GM10847 (cell line): ENCODE measurements around the gene MMS19.

Experiments
- POLR2A ChIP-seq: IDR thresholded peaks from 2 replicates; pipeline ENCODE4 v1.6.1; 2011; ENCODE audit not compliant: insufficient read length; ENCODE audit errors: extremely low read depth

The MMS19 gene

DNA sequence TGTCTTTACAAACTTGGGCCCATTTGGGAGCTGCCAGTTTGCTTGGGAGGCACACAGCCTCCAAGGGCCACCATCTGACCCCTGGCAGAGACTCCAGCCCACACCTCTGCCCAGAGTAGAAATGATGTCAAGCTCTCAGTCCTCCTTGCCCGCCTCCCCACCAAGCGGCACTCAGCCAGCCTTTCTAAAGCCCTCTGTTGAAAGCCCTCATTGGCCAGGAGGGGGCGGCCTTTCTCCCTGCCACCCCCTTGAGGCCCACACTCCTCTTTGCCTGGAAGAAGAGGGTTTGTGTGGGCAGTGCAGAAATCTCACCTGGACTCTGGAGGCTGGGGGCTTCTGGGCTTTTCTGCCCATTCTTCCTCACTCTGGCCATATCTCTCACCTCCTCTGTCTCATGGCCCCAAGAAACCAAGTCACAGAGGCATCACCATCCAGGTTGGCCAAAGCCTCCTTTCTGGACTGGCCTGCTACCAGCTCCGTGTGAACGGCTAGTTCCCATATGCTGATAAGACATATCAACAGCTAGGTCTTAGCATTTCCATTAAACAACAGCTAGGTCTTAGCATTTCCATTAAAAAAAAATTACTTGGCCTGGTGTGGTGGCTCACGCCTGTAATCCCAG is 36.6 kb upstream of the MMS19 start:
- no peak for TF ChIP-seq POLR2A

DNA sequence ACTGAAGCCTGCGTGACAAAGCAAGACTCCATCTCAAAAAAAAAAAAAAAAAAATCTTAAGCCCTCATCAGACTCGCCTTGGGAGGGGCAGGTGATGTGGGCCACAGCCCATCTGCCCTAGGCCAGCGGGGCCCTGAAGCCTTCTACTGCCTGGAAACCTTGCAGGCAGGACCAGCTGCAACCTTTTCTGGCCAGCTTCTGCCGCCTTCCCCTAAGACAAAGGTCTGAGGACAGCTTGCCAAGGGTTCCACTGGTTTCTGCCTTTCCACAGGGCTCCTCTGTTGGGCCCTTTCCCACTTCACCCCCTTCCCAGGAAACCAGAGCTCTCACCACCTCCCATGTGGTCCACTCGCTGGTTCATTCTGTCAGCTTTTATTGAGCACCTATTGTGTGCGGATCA is 35.7 kb upstream of the MMS19 start:
- no peak for TF ChIP-seq POLR2A

DNA sequence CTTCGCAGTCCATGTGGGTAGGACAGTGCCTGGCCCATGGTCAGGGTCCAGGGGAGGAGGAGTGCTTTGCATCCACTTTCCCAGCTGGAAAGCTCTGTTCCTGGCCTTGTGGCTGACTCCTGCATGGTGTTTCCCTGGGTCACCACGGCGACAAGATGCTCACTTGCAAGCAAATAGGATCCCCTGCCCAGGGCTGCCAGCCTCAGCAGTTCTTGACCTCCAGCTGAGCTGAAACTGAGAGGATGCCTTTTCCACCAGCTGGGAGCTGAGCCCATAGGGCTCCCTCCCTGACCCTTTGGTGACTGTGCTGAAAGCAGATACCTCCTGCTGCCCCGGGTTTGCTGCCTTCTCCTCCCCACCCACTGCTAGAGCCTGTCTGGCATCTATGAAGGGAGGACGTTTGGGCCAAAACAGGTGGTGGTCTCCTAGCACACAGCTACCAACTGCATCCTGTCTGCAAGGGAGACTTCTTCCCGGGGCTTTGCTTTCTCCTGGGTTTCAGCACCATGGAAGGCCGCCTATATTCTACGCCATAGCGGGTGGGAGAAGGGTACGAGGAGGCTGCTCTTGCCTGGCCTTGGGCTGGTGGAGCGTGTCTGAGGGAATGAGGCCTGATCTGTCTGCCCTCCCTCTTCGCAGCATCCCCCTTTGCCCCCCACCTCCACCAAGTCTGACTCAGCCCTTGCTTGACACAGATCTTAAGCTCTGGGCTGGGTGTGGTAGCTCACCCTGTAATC is 34.9 kb upstream of the MMS19 start:
- no peak for TF ChIP-seq POLR2A

DNA sequence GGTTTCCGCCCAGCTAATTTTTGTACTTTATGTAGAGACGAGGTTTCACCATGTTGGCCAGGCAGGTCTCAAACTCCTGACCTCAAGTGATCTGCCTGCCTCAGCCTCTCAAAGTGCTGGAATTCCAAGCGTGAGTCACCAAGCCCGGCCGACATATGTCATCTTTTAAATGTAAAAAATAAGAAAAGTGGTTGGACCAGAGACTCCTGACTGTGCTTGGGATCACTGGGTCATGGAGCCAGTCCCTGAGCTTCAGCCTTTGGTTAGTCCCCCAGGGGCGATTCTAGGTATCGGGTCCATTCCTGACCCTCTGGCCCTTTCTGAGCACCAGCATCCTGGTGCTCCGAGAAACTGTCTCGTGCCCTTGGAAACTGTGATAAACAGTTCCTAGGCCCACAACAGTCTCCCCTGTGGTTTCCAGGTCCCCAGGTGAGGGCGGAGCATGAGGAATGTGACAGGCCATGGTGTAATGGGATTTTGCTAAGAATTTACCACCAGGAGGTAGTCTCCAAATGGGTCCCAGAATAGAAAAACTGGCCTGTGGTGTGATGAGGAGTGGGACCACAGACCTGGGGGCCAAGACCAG is 33.3 kb upstream of the MMS19 start:
- TF ChIP-seq POLR2A, result no peak

DNA sequence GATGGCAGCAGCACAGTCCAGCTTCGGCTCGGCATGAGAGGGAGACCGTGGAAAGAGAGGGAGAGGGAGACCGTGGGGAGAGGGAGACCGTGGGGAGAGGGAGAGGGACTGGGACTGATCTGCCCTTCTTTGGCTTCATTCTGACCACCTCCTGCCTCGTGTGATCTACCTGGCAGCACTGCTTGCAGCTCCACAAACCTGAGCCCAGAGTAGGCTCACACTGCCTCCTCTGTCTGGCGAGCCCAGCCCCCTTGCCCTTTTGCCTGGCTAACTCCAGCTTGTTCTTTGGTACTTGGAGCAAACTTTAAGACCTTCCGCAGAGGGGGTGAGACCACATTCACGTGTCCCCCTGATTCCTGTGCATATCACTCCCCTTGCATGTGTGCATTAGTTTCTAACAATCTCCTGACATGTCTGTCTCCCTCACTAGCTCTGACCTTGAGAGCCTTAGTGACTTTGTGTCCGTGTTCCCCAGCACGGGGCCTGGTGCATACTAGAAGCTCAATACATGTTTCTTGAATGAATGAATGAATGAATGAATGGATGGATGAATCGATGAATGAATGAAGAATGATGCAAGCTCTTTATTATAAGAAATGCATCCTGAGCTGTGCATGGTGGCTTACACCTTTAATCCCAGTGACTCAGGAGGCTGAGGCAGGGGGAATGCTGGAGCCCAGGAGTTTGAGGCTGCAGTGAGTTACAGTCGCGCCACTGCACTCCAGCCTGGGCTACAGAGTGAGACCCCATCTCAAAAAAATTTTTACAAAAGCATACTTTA is 31.7 kb upstream of the MMS19 start:
- no peak for TF ChIP-seq POLR2A

DNA sequence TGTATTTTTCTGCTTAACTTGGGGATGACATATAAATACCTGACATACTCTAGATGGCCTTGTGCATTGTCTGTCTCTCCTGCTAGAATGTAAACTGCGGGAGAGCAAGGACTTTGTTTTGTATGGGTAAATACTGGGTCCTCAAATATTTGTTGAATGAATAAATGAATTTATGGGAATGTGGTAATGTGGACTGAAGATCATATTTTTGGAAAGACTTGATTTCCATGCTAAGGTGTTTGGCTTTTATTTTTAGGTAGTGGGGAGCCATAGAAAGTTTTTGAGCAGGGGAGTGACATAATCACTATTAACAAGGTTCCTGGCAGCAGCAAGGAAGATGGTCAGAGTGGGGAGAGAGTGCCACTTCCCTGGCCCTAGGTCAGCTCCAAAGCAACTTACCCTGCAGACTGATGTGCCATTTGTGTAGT is 27.5 kb upstream of the MMS19 start:
- no peak for TF ChIP-seq POLR2A

DNA sequence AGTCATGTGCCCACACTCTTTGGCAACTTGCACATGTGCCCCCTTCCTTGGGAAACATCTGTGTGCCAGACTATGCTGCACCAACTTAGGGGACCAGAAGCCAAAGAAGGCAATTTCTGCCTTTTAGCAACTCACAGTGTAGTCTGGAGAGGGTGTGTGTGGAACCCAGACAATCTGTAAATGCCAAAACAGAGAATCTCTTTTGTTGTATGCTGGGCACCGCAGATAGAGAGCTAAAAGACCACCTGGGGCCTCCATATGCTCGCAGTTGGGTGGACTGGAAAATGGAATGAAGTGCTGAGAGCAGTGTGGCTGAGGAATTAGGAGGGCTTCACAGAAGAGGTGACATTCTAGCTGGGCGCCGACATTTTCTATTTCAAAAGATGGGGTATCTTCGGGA is 26.9 kb upstream of the MMS19 start:
- TF ChIP-seq POLR2A, result no peak

DNA sequence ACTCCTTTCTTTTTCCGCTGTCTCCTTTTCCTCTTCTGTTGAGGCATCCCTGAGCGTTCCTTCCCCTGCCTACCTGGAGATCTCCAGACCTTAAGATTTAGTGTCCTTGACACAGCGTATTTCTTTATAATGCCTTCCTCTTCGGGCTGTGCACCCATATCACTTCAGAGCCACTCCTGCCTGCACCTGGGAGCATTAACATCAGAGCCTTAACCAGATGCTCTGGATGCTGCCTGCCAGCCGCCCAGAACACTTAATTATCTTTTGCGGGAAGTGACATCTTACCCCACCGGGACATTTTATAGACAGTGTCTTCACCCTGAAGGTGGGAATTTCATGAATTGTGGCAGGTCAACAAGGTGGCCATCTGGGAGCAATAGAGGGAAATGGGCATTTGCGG is 24.7 kb upstream of the MMS19 start:
- TF ChIP-seq POLR2A, result no peak

DNA sequence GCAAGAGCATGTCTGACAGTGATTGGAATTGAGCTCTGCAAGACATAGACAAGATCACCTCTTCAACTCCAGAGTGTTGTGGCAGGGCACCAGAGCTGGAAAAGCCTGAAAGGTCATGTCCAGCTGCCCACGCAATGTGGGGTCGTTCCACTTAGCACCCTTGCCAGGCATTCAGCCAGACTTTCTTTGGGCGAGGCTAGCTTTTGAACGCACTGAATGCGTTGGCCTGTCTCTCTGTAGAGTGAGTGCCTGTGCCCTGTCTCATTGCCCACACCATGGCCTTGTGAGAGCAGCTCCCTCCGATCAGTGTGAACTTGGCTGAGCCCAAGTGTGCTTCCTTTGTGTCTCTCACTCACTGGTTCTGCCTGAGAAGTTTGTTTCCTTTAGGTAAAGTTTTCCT is 23.8 kb upstream of the MMS19 start:
- TF ChIP-seq POLR2A, result no peak

DNA sequence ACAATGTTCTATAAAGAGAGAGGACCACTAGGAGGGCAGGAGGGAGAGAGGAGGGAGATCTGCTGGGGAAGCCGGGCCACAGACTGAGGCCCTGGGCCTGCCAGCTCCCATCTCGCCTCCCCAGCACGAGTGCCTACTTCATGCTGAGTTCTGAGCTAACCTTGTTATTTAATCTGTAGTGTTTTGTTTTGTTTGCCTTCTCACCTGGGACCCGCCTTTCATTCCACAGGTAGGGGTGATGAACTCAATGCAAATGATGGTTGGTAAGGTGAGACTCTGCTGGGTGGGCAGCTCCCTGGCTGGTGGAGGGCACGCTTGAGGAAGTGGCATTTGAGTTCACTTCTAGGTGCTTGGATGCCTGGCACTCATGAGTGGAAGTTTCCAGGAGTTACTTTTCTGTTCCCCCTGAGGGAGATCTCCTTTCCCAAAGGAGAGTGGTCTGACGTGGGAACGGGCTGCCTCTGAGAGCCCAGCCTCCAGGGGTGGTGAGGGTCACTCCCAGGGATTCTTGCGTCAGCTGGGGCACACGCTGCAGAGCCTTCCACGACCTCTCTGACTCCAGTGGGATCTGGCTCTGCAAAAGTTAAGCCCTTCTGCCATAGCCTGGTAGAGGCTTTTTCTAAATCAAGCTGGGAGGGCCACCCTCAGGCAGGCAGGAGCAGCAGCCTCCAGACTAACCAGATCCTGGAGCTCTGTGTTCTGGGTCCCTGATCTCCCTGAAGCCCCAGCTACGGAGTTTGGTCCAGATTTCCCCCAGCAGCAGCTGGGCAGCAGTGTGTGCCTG is 22.9 kb upstream of the MMS19 start:
- no peak for TF ChIP-seq POLR2A

DNA sequence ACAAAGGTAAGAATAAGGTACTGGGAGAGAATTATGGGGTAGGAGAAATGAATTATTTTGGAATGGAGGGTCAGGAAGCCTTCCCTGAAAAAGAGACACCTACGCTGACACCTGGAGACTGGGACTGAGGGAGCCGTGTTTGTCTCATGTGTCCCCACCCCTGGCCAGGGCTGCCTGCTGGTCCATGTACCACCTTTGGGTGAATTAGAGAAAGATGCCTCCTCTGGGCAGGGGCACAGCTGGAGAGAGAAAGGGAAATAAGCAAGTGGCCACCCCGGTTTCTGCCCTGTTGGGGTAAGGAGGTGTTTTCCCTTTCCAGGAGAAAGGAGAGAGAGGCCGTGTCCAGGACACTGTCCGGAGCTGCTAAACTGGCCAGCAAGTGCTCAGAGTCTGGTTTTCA is 22.3 kb upstream of the MMS19 start:
- no peak for TF ChIP-seq POLR2A

DNA sequence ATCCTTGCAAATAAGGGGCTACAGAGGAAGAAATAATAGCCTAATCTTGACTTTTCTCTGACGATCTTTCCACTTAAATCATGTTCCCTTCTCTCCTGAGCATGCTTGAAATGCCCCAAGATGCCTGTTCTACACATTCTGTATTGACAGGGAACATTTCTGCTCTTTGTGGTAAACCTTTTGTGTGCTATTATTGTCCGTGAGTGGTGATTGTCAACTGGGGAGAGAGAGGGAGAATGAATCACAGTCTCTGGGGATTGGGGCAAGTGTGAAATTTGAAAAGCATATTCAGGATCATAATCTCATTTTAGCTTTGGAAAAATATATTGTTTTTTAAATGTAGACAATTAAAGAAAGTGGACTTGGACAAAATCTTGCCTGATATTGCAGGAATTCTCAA is 21.1 kb upstream of the MMS19 start:
- TF ChIP-seq POLR2A, result no peak

DNA sequence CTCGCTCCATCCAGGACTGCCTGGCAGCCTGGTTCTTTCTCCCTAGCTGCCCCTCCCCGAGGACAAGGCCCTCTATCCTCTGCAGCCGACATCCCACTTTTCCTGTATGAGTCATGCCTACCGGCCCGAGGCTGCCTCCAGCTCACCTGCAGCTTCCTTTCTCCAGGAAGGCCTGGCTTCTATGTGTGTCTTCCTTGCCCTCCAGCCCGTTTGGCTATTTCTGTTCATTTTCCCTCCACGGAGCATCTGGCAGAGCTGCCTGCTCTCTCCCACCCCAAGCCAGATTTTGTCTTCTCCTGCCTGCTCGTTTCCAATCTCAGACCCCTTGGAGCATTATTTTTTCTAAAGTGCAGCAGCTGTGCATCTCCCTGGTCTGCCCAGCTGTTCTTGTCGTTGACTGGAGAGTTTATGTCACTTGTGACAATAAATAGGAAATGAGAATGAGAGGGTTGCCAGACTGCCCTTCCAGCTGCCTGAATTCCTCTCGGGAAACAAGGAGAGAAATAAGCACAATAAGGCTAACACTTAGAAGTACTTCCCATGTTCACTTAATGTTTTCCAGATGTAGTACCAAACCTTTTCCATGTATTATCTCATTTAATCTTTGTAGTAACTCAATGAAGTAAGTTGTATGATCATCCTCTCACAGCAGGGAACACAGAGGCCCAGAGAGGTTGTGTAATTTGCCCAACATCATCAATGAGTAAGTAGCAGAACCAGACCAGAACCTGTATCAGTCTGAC is 20.2 kb upstream of the MMS19 start:
- no peak for TF ChIP-seq POLR2A

DNA sequence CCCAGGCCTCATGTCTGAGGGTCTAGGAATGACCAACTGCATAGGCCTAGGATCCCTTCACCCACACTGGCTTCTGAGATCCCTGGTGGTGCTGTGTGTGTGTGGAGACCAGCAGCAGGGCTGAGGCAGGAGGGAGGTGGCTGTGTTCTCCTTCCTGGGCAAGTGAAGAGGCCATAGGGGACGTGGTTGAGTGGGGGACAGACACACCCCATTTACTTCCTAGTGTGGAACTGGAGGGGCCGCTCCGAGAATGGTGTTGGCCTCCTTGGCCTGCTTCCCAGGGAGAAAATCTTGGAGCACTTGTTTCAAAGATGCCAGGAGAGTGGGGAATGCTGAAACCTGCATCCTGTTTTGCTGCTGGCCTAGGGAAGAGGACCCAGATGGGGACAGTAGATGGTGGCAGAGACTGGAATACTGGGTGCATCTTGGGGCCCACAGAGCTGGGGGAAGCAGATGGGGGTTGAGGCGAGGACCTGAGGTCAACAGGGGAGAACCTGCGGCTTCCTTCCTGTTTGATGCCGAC is 19.6 kb upstream of the MMS19 start:
- TF ChIP-seq POLR2A, result no peak
